CD4-positive, alpha-beta T cell treated with Interleukin-1 beta for 1 hour (primary cell): ENCODE results near the gene SLF1.

Experiments
- DNase-seq, 2 donors: peaks; one replicate each; pipeline ENCODE4 v3.0.0-alpha.2; 2020 to 2022

Gene SLF1

GRCh38 chr5:94725142-94725541 lies 106.7 kb downstream of the SLF1 start:
- DNase-seq = no peak

- DNase-seq = no peak
Observed at GRCh38 chr5:94731471-94731870, 113.0 kb downstream of the SLF1 start.

DNA sequence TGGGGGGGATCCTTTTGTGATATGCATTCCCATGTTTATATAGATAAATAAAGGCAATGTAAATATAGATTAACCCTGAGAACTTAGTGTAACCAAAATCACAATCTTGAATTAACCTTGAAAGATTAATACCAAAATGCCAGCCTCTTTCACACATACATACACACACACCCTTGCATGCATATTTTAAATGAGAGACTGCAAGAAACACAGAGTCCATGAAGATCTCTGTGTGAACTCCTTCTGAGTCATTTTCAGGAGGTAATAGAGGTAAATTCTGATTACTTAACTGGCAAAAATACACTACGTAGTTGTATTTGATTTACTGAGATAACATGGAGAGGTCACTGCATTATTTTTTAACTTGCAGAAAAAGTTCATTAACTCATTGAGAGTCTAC lies 118.0 kb downstream of the SLF1 start:
- DNase-seq = no peak

DNA sequence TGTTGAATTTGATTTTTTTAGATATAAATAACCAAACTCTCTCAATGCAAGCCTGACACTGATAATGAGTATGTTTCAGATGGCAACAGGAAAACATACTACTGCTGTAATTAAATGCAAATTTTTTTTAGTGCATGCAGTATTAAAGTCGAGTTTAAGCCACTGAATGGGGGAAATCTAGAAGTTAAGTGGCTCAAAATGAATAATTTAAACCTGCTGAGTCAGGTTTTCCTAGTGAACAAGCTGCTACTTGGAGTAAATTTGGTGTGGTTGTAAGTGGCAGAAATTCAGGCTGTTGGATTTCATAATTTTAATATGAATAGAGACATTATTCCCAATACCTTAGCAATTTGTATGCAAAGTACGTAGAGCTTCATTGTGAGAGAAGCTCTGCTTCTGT lies 121.8 kb downstream of the SLF1 start:
- DNase-seq = no peak

DNA sequence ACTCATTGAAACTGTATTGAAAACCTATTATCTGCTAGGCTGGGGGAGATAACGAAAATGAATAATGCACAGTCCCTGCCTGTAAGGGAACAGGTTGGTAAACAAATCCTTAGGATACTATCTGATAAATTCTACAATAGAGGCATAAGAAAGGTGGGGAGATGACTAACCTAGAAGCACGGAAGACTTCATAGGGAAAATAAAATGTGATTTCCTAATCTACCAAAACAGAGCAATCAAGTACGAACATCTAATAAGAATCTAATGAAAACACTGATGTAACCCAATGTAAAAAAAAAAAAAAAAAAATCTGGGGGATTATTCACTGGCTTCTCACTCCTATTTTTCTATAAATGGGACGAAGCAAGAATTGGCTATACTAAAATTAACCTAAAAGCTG lies 124.4 kb downstream of the SLF1 start:
- DNase-seq = no peak

GRCh38 chr5:94744906-94745305 lies 126.4 kb downstream of the SLF1 start:
- no peak for DNase-seq

GRCh38 chr5:94745786-94746730 lies 127.6 kb downstream of the SLF1 start:
- DNase-seq = no peak

DNA sequence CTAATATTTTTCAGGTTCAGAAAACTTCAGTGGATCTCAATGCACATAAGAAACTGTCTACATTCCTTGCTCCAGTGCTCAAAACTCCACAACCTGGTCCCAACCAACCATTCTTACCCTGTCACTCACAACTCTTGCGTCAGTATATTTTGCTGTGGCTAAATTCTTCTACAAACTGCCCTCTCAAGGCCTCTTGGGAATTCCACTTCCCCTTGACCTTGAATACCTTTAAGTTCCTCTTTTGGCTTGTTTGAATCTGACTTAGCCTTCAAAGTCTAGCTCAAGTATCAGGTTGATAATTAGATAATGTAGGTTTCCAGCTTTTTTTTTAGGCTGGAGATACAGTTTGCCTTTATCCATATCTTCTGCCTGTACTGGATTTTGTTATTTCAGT lies 128.3 kb downstream of the SLF1 start:
- peak in 1 of 2 donors; percentile 1 for DNase-seq
